KOPT-K1 (cell line): ENCODE results near the gene MACROD1.
"Not testable (repeated sequence)": the region's sequence is repeated elsewhere in the genome, so short reads cannot be mapped to it uniquely, and the experiment has no call there.

Source experiments
- H3K27ac ChIP-seq: fragments of 200-600 bp; sonication (generic); 2 replicates; pipeline ENCODE4 v1.5.1; 2016; ENCODE audit warnings: antibody characterized with exemption, mild to moderate bottlenecking, low read depth, low read length; ENCODE audit not compliant: poor library complexity, severe bottlenecking
- H3K36me3 ChIP-seq: fragments of 200-600 bp; sonication (generic); 2 replicates; pipeline ENCODE4 v1.5.1; 2017; ENCODE audit warnings: antibody characterized with exemption, mild to moderate bottlenecking, low read length, moderate library complexity; ENCODE audit not compliant: insufficient read depth
- H3K9me3 ChIP-seq: fragments of 200-600 bp; sonication (generic); 2 replicates; pipeline ENCODE4 v1.5.1; 2017; ENCODE audit warnings: antibody characterized with exemption, low read length, mild to moderate bottlenecking; ENCODE audit not compliant: insufficient read depth, poor library complexity, severe bottlenecking

The MACROD1 gene

DNA sequence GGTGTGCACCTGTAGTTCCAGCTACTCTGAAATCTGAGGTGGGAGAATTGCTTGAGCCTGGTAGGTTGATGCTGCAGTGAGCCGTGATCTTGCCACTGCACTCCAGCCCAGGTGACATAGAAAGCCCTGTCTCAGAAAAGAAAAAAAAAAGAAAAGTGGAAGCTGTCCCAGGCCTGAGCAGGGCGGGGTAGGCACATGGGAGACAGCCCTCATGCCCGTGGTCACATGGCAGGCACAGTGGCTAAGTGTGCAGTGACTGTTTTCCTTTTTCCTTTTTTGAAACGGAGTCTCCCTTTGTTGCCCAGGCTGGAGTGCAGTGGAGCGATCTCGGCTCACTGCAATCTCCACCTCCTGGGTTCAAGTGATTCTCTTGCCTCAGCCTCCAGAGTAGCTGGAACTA lies 171.9 kb downstream of the MACROD1 start:
- H3K27ac ChIP-seq = no peak overlapping the region
- no peaks in the 10 kb centered on the region for H3K9me3 ChIP-seq
- H3K36me3 ChIP-seq = peaks cover 90% of the 10 kb centered on the region

DNA sequence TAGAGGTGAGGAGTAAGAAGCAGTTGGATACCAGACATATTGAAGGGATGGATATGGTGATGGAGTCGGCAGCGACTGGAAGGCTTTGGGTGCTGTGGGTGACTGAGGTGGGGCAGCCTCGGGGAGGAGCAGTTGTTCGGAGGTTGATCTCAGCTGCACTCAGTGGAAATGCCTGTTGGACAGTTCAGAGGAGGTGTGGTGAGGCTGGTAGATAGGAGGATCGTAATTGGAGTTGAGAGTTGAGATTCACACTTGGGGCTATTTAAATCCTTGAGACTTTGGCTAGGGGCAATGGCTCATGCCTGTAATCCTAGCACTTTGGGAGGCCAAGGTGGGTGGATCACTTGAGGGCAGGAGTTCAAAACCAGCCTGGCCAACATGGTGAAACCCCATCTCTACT lies 172.8 kb downstream of the MACROD1 start:
- Histone ChIP-seq H3K27ac (no peak overlapping the region), H3K36me3 (peaks cover 95% of the 10 kb centered on the region), H3K9me3 (no peaks in the 10 kb centered on the region)

DNA sequence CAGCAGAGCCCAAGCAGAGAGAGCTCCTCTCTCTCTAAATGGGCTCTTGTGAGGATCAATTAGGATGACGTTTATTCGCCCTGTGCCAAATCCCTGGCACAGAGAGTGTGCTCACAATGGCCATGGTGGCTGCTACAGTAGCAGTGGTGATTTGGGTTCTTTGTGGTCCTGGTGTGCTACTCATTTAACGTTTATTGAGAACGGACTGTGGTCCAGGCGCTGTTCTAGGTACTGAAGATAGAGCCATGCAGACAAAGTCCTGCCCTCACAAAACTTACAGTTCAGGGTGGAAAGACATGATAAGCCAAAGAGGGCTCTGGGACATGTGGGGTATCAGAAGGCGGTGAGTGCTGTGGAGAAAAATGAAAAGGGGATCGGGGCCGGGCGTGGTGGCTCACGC lies 174.4 kb downstream of the MACROD1 start:
- Histone ChIP-seq H3K36me3 (peaks cover 82% of the 10 kb centered on the region), H3K9me3 (no peaks in the 10 kb centered on the region), H3K27ac (no peak overlapping the region)

DNA sequence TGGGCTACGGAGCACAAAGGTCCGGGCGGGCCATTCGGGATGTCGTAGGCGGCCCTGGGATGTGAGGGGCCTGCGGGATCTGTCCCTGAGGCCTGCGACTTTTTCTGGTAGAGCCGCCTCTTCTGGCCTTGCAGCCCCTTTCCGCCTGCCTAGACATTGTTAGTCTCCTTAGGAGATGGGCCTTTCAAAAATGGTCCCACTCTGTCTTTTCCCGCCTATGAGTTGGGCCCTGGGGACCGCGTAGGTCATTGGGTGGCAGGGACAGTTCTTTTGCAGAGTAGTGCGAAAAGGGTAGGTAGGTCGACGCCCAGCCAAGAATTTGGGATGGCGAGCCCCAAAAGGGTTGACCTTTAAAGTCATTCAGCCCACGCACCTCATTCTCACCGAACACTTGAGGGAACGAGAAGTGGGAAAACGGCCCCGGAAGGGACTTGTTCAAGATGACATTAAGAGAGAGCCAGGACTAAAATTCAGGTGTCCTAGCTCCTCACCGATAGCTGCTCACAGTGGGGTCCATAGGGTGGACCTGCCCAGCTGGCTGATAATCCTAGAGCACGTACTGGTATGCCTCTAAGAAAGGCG lies 178.9 kb downstream of the MACROD1 start:
- H3K36me3 ChIP-seq = peaks cover 42% of the 10 kb centered on the region
- H3K27ac ChIP-seq = peak overlapping the region; percentile 82
- H3K9me3 ChIP-seq = no peaks in the 10 kb centered on the region

DNA sequence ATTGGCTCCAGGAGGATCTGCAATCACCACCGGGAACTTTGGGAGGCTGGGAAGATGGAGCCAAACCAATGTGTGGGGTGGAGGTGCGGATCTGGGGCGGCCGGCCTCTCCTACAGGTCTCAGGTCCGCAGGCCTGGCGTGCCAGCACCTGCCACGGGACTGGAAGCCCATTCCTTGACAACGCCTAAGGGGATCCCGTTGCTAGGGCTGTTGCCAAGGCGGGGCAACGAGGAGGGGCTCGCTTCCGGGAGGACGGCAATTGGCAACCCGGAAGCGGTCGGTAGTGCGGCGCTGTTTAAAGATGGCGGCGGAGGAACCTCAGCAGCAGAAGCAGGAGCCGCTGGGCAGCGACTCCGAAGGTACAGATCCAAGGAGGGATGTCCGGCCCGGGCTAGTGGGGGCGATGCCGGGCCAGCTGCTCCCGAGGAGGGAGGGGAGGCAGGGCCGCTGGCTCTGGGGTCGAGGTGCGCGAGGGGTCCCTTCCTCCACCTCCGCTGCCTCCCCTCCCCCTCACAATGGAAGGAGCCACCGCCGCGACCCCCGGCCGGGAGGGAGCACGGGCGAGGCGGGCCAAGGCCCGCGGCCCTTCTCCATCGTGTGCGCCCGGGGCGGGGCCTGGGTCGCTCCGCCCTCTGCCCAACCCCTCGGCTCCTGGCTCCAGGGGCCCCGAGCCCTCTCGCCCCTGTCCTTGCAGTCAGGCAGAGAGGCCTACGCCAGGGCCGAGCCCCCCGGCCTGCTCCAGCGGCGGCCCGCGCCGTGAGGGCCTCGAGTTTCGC lies 179.6 kb downstream of the MACROD1 start, which contains the start of gene OTUB1:
TSS of gene OTUB1 (plus strand) at position 283 of the 776 bp plus-strand sequence. CDS start at position 302, 19 bp downstream.
- Histone ChIP-seq H3K27ac (peak within 1 kb of the TSS; percentile 82), H3K36me3 (peaks cover 35% of the 10 kb centered on the region), H3K9me3 (no peaks in the 10 kb centered on the region)

DNA sequence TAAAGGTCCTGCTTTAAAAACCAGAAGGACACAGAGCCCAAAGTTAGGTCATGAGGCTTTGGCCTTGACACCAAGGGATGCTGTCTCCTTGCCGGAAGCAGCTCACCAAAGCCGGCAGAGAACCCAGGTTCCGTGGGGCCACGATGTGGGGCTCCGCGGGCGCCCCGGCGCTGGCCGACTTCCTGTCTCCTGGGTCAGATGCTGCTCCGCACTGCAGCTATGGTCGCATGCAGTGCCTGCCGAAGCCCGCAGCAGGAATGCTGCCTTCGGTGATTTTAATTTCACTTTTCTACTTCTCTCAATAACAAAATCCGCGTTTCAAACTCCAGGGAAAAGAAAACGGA lies 180.1 kb downstream of the MACROD1 start:
- H3K36me3 ChIP-seq = peaks cover 29% of the 10 kb centered on the region
- no peaks in the 10 kb centered on the region for H3K9me3 ChIP-seq
- H3K27ac ChIP-seq = peak overlapping the region; percentile 82

DNA sequence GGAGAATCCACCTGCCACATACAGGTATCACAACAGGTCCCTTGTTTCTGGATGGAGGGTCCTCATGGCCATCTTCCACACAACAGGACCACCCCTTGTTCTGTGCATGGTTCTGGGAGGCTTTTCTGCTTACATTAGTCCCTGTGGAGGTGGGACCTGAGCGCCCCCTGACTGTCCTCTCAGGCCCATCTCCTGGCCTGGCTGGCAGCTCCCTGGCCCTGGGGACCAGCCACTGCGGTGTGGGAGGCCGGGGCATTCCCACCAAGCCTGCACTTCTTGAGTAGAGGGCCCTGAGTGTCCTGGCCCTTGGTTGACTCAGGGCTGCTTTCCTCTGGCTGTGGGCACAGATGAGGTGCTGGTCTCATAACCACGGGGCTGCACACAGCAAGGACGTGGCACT lies 186.5 kb downstream of the MACROD1 start:
- Histone ChIP-seq H3K9me3 (no peaks in the 10 kb centered on the region), H3K36me3 (peaks cover 29% of the 10 kb centered on the region), H3K27ac (no peak overlapping the region)

DNA sequence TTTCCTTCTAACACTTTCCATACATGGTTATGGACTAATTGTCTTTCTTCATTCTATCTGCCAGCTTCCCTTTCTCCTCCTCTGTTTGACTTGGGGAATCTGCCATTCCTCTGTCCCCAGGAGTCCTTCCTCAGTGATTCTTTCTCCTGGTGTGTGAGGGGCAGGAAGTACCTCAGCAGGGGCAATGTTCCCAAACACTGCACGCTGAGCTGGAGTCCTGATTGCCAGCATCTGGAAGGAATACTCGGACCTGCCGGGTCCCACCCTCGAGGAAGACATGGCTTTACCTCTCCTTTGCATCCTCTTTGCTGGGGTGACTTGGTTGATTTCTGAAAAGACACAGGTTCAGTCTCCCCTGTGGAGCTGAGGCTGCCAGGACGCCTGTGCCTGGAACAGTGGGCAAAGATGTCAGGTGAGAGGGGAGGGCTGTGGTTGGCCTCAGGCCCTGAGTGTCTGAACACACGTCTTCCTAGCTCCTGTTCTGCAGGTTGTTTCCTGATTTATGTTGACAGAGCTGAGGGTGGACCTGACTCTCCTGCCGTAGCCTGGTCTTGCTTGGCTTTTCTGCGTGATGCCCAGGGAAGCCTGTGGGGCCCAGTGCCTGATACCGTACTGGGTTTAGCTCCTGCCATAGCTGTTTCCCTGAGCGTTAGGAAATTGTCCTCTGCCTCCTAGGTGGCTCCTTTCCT lies 187.2 kb downstream of the MACROD1 start:
- Histone ChIP-seq H3K36me3 (peaks cover 29% of the 10 kb centered on the region), H3K9me3 (no peaks in the 10 kb centered on the region), H3K27ac (no peak overlapping the region)

DNA sequence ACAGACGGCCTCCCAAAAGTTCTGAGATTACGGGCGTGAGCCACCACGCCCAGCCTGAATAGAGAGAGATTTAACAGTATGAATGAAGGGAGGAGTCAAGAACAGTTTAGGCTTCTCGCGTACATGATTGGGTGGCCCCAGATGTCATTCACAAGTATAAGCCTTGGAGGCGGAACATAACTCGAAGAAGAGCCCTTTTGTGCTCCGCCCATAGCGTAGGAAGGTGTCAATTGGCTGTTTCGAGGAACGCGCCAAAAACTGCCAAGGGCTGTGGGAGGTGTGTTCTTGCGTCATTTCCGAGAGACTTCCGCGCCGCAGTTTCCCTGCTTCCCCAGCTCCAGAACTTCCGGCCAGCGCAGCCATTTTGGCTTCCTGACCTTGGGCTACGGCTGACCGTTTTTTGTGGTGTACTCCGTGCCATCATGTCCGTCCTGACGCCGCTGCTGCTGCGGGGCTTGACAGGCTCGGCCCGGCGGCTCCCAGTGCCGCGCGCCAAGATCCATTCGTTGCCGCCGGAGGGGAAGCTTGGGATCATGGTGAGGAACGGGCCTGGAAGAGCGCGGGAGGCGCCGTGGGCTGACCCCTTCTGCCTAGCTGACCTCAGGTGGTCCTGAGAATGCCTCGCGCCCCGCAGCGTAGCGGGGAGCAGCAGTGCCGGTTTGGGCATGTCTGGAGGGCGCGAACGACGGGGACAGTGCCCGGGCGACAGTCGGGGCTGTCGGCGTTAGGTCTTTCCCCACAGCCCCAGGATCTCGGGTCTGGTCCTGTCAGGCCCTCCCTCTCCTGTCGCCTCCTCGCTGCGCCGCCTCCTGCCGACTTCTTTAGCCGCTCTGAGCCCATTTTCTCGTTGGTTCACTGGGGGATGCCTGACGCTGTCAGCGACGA lies 191.4 kb downstream of the MACROD1 start, which contains the start of gene COX8A:
TSS of gene COX8A (plus strand) at position 362 of the 885 bp plus-strand sequence. CDS start at position 423, 61 bp downstream.
- no peaks in the 10 kb centered on the region for H3K9me3 ChIP-seq
- peaks cover 28% of the 10 kb centered on the region for H3K36me3 ChIP-seq
- H3K27ac ChIP-seq = peak within 1 kb of the TSS; percentile 98

DNA sequence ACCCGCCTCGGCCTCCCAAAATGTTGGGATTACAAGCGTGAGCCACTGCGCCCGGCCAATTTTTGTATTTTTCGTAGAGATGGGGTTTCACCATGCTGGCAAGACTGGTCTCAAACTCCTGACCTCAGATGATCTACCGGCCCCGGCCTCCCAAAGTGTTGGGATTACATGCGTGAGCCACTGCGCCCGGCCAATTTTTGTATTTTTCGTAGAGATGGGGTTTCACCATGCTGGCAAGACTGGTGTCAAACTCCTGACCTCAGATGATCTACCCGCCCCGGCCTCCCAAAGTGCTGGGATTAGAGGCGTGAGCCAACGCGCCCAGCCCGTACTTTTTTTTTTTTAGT lies 192.0 kb downstream of the MACROD1 start:
- not testable (repeated sequence) for H3K9me3 ChIP-seq
- peaks cover 22% of the 10 kb centered on the region for H3K36me3 ChIP-seq
- peak overlapping the region; percentile 98 for H3K27ac ChIP-seq

DNA sequence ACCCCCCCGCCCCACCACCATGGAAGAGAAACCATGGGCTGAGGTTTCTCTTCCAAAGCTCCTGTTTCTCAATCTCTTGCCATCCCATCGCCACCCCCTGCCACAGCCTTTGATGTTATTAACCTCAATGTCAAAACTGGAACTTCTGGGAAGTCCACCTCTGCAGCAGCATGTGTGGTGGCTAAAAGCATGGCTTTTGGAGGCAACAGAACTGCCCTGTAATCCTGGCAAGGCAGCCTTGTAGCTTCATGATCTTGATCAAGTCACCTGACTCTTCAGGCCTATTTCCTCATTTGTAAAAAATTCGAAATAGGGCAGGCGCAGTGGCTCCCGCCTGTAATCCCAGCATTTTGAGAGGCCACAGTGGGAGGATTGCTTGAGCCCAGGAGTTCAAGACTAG lies 195.0 kb downstream of the MACROD1 start:
- H3K27ac ChIP-seq = no peak overlapping the region
- H3K9me3 ChIP-seq = no peaks in the 10 kb centered on the region
- peaks cover under 1% of the 10 kb centered on the region; the same call in 1 of the 2 replicates for H3K36me3 ChIP-seq

DNA sequence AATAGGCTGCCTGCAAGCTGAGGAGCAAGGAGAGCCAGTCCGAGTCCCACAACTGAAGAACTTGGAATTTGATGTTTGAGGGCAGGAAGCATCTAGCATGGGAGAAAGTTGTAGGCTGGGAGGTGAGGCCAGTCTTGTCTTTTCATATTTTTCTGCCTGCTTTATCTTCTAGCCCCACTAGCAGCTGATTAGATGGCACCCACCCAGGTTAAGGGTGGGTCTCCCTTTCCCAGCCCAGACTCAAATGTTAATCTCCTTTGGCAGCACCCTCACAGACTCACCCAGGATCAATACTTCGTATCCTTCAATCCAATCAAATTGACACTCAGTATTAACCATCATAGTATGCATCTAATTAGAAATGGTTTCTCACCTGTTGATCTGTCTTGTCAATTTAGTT lies 196.5 kb downstream of the MACROD1 start:
- H3K9me3 ChIP-seq = no peaks in the 10 kb centered on the region
- H3K27ac ChIP-seq = no peak overlapping the region

DNA sequence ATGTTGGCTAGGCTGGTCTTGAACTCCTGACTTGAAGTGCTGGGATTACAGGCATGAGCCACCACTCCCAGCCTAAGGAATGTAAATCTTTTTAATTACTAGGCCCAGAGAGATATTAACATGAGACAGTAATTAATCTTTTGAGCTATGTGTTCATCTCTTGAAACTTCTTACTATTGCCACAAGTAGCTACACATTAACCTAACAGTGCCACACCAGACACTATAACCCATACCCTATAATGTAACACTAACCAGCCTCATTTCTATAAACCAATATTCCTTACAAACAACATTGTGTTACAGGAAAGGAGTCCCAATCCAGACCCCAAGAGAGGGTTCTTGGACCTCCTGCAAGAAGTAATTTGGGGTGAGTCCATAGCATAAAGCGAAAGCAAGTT lies 199.5 kb downstream of the MACROD1 start:
- no peaks in the 10 kb centered on the region for H3K36me3 ChIP-seq
- no peaks in the 10 kb centered on the region for H3K9me3 ChIP-seq
- no peak overlapping the region for H3K27ac ChIP-seq

More for the DNA sequence above, 196.5 kb downstream of the MACROD1 start:
- H3K36me3 ChIP-seq = no peaks in the 10 kb centered on the region

DNA sequence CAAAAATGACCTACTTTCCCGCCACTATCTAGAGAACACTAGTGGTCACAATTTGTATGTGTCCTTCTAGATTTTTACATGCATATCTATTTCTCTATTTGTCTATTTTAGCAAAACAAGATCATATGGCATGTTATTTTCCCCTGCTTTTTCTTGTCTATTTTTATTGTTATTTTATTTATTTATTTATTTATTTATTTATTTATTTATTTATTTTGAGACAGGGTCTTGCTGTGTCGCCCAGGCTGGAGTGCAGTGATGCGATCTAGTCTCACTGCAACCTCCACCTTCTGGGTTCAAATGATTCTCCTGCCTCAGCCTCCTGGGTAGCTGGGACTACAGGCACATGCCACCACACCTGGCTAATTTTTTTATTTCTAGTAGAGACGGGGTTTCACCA lies 202.0 kb downstream of the MACROD1 start:
- not testable (repeated sequence) for H3K9me3 ChIP-seq, H3K27ac ChIP-seq, H3K36me3 ChIP-seq
